ENCODE data around the gene CDH2.

The CDH2 gene

GRCh38 chr18:28091197-28091596 lies 85.7 kb downstream of the CDH2 start:
- in situ Hi-C loops (cut with MboI; ENCODE audit: low sequenced_read_pairs) = no loop called here

- in situ Hi-C loops (cut with MboI; ENCODE audit: low sequenced_read_pairs) = no loop called here
These were observed 88.5 kb downstream of the CDH2 start for GRCh38 chr18:28088477-28088876.

GRCh38 chr18:28086670-28087552 lies 90.0 kb downstream of the CDH2 start:
- in situ Hi-C loops (cut with MboI; ENCODE audit: low sequenced_read_pairs) = no loop called here

GRCh38 chr18:28081516-28081915 lies 95.4 kb downstream of the CDH2 start:
- in situ Hi-C loops (cut with MboI; ENCODE audit: low sequenced_read_pairs) = no loop called here

- in situ Hi-C loops (cut with MboI; ENCODE audit: low sequenced_read_pairs) = no loop called here
These were observed 96.0 kb downstream of the CDH2 start for GRCh38 chr18:28080876-28081300.

- in situ Hi-C loops (cut with MboI; ENCODE audit: low sequenced_read_pairs) = no loop called here
These were observed 97.0 kb downstream of the CDH2 start for GRCh38 chr18:28079883-28080282.

- in situ Hi-C loops (cut with MboI; ENCODE audit: low sequenced_read_pairs) = no loop called here
These were observed 98.1 kb downstream of the CDH2 start for GRCh38 chr18:28078849-28079248.

GRCh38 chr18:28078298-28078697 lies 98.6 kb downstream of the CDH2 start:
- in situ Hi-C loops (cut with MboI; ENCODE audit: low sequenced_read_pairs) = no loop called here

GRCh38 chr18:28075501-28075900 lies 101.4 kb downstream of the CDH2 start:
- in situ Hi-C loops (cut with MboI; ENCODE audit: low sequenced_read_pairs) = no loop called here

GRCh38 chr18:28074076-28074475 lies 102.9 kb downstream of the CDH2 start:
- in situ Hi-C loops (cut with MboI; ENCODE audit: low sequenced_read_pairs) = no loop called here

- in situ Hi-C loops (cut with MboI; ENCODE audit: low sequenced_read_pairs) = no loop called here
These were observed 103.3 kb downstream of the CDH2 start for GRCh38 chr18:28073658-28074057.

- in situ Hi-C loops (cut with MboI; ENCODE audit: low sequenced_read_pairs) = no loop called here
These were observed 105.7 kb downstream of the CDH2 start for GRCh38 chr18:28071199-28071598.

- in situ Hi-C loops (cut with MboI; ENCODE audit: low sequenced_read_pairs) = no loop called here
These were observed 108.7 kb downstream of the CDH2 start for GRCh38 chr18:28068207-28068606.

GRCh38 chr18:28067346-28067745 lies 109.6 kb downstream of the CDH2 start:
- in situ Hi-C loops (cut with MboI; ENCODE audit: low sequenced_read_pairs) = no loop called here

GRCh38 chr18:28065793-28066186 lies 111.1 kb downstream of the CDH2 start:
- in situ Hi-C loops (cut with MboI; ENCODE audit: low sequenced_read_pairs) = no loop called here

- in situ Hi-C loops (cut with MboI; ENCODE audit: low sequenced_read_pairs) = no loop called here
These were observed 111.7 kb downstream of the CDH2 start for GRCh38 chr18:28065031-28065792.

- in situ Hi-C loops (cut with MboI; ENCODE audit: low sequenced_read_pairs) = no loop called here
These were observed 113.0 kb downstream of the CDH2 start for GRCh38 chr18:28063926-28064325.

- in situ Hi-C loops (cut with MboI; ENCODE audit: low sequenced_read_pairs) = no loop called here
These were observed 113.6 kb downstream of the CDH2 start for GRCh38 chr18:28063271-28063761.

- in situ Hi-C loops (cut with MboI; ENCODE audit: low sequenced_read_pairs) = no loop called here
These were observed 114.5 kb downstream of the CDH2 start for GRCh38 chr18:28062443-28062842.

GRCh38 chr18:28059861-28060260 lies 117.1 kb downstream of the CDH2 start:
- in situ Hi-C loops (cut with MboI; ENCODE audit: low sequenced_read_pairs) = no loop called here

GRCh38 chr18:28050545-28050944 lies 126.4 kb downstream of the CDH2 start:
- in situ Hi-C loops (cut with MboI; ENCODE audit: low sequenced_read_pairs) = no loop called here

- in situ Hi-C loops (cut with MboI; ENCODE audit: low sequenced_read_pairs) = no loop called here
These were observed 128.3 kb downstream of the CDH2 start for GRCh38 chr18:28048612-28049011.

Measured in HL-60/S4 treated with phorbol 12-myristate 13-acetate at 8.2 ng/mL for 4 days and 3 days (cell line).